ENCODE data around the gene STK4. TPM values are rescaled to one million over a fixed set of nuclear protein-coding genes. Genes with fewer than 3 reads are reported as not detected.
"Not testable (repeated sequence)": the region's sequence is repeated elsewhere in the genome, so short reads cannot be mapped to it uniquely, and the experiment has no call there.

The STK4 gene
- total RNA-seq, 1 donor from 2014 or later: 11.4 TPM

DNA sequence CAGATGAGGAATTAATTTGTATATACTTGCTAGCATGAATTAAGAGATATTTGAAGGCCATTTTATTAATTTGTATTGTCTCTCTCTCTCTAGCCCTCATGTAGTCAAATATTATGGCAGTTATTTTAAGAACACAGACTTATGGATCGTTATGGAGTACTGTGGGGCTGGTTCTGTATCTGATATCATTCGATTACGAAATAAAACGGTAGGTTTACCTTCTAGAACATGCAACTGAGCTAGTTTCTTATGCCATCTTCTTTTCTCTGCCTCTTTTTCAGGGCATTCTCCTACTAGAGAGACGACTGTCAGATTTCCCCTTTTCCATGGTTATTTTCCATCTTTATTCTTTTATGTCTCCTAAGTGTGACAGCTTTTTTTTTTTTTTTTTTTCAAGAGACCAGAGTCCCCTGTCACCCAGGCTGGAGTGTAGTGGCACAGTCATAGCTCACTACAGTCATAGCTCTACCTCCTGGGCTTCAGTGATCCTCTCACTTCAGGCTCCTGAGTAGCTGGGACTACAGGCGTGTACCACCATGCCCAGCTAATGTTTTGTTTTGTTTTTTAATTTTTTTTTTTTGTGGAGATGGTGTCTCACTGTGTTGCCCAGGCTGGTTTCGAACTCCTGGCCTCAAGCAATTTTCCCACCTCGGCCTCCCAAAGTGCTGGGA lies 15.6 kb downstream of the STK4 start:
- DNase-seq (ENCODE audit: low read depth): no peak

DNA sequence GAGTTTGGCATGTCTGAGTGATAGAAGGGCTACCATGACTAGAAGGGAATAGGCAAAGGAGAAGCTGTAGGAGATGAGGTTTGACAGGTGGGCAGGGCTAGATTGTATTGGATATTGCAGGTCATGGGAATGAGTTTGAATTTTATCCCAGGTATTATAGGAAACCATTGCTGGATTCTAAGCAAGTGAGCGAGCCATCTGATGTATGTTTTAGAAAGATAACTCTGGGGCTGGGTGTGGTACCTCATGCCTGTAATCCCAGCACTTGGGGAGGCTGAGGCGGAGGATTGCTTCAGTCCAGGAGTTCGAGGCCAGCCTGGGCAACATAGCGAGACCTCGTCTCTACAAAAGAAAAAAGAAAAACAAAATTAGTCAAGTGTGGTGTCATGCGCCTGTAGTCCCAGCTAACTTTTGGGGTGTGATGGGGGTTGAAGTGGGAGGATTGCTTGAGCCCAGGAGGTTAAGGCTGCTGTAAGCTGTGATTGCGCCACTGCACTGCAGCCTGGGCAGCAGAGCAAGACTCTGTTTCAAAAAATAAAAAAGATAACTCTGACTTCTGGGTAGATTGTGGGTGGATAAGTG lies 16.9 kb downstream of the STK4 start:
- no peak for DNase-seq (ENCODE audit: low read depth)

DNA sequence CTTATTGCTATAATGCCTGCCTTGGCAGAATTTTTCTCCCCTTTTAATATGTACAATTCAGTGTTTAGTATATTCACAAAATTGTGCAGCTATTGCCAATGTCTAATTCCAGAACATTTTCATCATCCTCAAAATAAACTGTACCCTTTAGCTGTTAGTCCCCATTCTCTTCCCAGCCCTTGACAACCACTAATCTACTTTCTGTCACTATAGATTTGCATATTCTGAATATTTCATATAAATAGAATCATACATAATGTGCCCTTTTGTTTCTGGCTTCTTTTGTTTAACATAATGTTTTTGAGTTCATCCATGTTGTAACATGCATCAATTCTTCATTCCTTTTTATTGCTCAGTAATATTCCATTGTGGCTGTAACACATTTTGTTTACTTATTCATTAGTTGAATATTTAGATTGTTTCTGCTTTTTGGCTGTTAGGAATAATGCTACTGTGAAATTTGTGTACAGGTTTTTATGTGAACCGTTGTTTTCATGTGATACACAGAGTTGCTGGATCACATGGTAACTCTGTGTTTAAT lies 22.4 kb downstream of the STK4 start:
- no peak for DNase-seq (ENCODE audit: low read depth)

DNA sequence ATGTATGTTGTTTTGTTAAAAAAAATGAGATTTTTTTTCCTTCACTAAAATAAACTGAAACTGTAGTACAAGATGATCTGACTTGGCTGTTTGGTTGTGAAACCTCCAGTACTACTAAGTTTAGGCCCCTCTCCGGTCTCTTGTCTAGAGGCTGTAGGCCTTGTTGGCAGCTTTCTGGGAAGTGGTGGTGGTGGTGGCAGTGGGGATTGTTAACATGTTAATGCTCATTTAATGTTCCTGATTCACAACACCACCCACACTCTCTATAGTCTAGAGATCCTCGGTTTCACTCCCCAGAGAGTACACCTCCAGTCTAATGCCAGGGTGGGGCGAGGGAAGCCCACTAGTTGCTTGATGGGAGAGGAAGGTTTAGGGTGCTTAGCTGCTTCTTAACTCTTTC lies 24.1 kb downstream of the STK4 start:
- DNase-seq (ENCODE audit: low read depth): no peak

DNA sequence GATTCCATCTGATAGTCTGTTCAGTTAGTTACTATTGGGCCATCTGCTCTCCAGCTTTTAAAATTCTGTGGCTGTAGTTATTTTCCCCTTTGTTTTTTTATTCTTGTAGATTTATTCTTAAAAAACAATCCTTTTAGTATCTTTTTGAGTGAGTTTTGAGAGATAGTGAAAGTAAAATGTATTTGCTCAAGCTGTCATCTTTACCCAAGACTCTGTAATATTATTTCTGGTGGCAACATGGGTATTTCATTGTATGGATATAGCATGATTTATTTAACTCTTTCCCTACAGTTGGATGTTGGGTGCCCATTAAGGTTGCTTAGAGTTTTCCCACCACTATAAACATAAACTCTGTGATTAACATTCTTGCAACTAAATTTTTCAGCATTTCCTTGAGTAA lies 24.6 kb downstream of the STK4 start:
- no peak for DNase-seq (ENCODE audit: low read depth)

DNA sequence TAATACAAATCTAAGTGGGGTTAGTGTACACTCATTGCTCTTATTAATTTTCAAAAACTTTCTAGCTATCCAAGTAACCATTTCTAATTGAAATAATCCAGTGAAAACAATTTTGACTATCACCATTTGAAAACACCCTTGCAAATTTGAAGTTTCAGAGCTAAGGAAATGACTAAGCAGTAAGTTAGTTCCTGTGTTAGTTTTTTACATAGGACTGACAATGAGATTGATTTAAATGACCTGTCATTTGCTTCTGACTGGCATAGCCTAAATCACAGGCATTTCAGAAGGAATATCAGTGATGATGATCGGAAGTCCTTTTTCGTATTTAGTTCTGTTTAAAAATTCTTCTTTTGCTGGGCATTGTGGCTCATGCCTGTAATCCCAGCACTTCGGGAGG lies 27.0 kb downstream of the STK4 start:
- DNase-seq (ENCODE audit: low read depth): no peak

DNA sequence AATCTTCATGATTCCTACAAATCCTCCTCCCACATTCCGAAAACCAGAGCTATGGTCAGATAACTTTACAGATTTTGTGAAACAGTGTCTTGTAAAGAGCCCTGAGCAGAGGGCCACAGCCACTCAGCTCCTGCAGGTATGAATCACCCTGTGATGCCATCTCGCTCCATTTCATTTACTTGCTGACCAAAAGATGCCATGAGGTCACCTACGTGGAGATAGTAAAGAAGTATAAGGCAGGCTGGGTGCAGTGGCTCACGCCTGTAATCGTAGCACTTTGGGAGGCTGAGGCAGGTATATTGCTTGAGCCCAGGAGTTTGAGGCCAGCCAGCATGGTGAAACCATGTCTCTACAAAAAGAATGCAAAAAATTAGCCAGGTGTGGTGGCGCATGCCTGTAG lies 30.9 kb downstream of the STK4 start:
- DNase-seq (ENCODE audit: low read depth): no peak

DNA sequence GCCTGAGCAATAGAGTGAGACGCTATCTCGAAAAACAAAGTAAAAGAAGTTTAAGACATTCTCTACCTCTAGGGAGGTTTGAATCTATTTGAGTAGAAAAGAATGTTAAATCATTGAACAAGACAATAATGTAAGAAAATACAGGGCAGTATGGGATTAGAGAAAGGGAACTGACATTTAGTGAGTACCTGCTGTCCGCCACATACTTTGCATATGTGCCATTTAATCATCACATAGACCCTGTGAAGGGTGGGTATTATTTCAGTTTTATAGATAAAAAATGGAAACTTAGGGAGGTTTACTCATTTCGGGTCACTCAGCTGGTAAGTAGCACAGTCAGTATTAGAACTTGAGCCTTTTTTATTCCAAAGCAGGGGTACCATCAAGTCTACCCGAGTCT lies 31.4 kb downstream of the STK4 start:
- no peak for DNase-seq (ENCODE audit: low read depth)

DNA sequence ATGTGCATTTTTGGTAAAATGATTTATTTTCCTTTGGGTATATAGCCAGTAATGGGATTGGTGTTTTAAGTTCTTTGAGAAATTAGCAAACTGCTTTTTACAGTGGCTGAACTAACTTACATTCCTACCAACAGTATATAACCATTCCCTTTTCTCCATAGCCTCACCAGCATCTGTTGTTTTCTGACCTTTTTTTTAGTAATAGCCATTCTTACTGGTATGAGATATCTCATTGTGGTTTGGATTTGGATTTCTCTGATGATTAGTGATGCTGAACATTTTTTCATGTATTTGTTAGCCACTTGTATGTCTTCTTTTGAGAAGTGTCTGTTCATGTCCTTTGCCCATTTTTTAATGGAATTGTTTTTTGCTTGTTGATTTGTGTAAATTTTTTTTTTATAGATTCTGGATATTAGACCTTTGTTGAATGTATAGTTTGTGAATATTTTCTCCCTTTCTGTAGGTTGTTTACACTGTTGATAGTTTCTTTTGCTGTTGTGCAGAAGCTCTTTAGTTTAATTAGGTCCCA lies 42.3 kb downstream of the STK4 start:
- no peak for DNase-seq (ENCODE audit: low read depth)

DNA sequence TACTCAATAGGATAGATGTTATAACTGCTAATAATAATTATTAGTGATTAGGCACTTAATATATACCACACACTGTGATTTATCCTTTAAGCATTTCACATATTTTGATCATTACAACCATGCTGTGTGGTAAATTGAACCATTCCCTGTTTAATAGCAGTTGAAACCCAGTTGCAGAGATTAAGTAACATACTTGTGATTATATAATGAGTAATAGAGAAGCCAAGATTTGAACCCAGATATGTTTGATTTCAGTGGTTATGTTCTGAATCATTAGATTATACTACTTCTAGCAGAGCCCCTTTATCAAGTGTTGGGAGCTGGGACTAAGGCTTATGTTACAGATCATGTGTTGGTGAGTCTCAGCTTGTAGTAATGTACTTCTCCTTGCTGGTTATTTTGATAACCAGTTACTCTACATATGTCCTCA lies 44.1 kb downstream of the STK4 start:
- DNase-seq (ENCODE audit: low read depth): no peak

DNA sequence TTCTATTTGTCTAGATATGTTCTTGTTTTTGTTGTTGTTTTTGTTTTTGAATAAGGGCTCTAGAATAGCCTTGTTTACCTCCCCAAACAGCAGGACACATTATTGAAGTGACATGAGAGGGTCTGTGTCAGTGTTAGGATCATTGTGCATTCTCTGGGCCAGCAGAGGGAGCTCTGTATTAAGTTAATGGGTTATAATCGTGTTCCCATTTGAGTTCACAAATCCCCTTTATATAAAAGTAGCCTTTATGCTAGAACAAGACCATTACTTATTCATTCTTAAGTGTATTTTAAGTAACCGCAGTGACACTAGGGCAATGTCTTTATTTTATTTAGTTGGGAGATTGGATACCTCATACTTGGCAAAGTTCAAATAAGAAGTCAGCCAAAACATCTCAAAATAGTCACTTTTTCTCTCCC lies 44.8 kb downstream of the STK4 start:
- peak; percentile 82 for DNase-seq (ENCODE audit: low read depth)

DNA sequence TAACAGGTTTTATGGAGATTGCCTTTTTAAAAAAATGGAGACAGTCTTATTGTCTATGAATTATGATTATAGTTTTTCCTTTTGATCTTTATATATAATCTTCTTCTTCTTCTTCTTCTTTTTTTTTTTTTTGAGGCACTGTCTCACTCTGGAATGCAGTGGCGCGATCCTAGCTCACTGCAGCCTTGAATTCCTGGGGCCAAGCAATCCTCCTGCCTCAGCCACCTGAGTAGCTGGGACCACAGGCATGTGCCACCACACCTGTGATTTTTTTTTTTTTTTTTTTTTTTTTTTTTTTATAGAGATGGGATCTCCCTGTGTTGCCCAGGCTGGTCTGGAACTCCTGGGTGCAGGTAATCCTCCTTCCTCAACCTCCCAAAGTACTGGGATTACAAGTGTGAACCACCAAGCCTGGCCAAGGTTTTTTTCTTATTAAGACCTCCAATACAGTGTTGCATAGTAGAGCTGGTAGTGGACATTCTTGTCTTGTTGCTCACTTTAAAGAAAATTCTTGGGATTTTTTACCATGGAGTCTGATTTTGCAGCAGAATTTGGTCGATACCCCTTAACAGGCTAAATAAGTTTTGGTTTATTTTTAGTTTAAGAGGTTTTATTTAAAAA lies 46.5 kb downstream of the STK4 start:
- no peak for DNase-seq (ENCODE audit: low read depth)

DNA sequence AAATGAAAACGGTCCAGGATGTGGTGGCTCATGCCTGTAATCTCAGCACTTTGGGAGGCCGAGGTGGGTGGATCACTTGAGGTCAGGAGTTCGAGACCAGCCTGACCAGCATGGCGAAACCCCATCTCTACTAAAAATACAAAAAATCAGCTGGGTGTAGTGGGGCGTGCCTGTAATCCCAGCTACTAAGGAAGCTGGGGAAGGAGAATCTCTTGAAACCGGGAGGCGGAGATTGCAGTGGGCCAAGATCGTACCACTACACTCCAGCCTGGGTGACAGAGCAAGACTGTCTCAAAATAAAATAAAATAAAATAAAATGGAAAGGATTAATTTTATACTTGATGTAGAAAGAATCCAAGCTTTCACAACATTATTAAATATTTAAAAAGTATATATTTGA lies 47.8 kb downstream of the STK4 start:
- not testable (repeated sequence) for DNase-seq (ENCODE audit: low read depth)

DNA sequence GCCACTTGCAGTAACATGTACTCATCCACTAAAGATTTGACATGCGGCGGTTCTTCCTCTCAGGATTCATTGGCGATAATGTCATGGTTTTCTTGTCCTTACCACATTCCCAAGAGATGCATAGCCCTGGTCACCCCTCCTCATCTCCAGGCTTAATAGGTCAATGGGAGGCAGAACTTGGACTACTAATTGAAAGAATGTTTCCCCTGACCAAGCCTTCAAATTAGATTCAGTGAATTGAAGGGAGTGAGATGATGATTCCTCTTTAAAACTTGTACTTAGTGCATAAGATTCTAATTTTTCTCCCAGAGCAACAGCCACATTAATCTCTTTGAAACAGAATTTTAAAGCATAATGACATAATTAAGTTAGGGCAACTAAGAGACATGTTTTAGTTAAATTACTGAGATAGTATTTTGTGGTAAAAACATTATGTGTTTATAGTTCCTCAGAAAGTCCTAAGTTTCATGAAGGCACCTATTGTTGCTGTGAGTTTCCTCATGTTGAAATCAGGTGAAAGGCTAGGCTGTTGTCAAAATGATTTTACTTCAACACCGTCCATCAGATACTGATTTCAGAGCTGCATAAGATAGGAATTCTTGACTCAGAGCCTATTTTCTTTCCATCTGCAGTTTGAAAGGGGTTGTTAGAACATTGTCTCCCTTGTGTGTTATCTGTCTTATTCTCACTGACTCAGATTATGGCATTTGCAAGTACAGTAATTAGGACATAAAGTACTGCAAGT lies 48.5 kb downstream of the STK4 start:
- DNase-seq (ENCODE audit: low read depth): peak; percentile 64

DNA sequence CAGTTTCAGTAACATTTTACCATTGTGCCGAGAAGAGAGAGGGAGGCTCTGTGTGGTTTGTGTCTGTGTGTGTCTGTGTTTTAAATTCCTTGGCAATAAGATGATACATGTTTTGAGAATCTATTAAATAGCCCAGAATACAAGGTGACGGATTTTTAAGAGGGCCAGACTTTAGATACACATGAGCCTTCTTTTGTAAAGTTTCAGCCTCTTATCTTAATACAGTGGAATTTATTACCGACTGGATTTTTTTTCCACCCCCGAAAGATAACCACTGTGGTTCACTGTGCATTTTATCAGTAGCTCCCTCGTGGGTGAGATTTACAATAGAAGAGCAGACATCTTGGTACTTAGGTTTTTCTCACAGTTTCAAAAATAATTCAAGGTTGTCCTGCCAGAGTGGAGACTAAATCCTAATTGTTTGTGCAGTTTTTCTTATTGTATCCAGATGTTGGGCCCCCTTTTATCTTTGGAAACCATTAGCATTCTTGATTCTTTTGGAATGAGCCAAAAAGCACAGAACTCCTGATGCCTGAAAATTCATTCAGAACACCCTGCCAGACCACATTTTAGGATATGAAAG lies 49.9 kb downstream of the STK4 start:
- no peak for DNase-seq (ENCODE audit: low read depth)

DNA sequence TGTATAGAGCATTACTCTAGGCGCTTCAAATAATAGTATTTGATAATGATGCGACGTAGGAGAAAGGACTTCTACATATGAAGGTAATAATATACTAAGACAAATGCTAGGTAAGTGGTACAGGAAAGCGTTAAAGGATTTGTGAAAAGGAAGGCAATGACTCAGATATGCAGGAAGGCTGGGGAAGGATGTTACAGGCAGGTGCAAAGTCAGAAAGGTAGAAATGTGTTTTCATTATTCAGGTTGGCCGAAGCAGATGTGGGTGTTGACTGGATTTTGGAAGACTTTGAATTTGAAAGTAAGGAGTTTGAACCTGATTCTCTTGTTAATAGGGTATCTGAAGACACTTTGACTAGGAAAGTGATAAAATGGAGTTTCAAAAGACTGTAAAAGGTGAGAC lies 51.0 kb downstream of the STK4 start:
- no peak for DNase-seq (ENCODE audit: low read depth)

DNA sequence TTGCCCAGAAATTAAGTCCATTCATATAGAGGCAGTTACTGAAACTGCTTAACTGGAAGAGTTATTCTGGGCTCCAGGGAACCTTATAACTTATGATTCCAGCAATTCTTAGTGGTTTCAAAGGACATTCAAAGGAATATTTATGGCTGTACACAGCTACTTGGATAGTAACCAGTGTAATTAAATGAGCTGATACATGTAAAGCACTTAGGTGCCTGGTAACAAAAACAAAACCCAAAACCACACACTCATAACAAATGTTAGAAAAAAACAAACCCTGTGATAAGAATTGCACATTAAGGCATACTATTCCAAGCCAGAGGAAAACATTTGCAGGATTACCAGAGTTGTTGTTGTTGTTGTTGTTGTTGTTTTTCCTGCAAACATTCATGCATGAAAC lies 51.5 kb downstream of the STK4 start:
- no peak for DNase-seq (ENCODE audit: low read depth)

DNA sequence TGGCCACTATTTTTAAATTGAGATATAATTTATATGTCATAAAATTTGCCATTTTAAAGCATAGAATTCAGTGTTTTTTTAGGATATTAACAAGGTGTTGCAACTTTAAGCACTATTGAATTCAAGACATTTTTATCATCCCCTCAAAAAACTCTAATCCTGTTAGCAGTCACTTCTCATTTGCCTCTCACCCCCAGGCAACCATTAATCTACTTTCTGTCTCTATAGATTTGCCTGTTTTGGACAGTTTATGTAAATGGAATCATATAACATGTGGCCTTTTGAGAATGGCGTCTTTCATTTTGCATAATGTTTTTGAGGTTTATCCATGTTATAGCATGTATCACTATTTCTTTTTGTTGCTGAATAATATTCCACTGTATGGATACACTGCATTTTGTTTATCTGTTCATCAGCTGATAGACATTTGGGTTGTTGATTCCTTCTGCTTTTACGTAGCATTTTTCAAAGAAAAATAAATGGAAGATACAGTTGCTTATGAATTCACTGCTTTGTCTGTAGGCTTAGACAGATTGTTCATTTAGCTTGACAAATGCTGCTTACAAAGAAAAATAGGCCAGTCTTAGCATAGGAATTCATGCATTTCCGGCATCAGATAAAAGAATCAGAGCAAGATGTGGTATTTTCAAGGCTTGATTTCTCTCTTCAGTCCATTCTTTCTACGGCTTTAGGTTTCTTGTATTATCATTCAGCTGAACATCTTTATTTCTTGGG lies 52.9 kb downstream of the STK4 start:
- DNase-seq (ENCODE audit: low read depth): no peak

DNA sequence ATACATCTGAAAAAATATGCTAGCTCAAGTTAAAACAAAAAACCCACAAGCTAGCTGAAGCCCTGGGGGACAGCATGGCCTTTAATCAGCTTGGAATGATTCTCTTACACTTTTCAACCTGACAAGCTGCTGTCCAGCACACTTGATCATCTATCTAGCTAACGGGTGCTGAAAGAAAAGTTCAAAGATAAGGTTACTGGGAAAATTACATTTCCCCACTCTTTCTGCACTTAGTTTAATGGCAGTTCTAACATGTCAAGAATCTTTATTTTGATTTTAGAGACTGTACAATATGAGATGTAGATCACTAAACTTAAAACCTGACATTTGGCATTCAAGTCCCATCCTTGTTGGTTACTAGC lies 53.4 kb downstream of the STK4 start:
- DNase-seq (ENCODE audit: low read depth): no peak

DNA sequence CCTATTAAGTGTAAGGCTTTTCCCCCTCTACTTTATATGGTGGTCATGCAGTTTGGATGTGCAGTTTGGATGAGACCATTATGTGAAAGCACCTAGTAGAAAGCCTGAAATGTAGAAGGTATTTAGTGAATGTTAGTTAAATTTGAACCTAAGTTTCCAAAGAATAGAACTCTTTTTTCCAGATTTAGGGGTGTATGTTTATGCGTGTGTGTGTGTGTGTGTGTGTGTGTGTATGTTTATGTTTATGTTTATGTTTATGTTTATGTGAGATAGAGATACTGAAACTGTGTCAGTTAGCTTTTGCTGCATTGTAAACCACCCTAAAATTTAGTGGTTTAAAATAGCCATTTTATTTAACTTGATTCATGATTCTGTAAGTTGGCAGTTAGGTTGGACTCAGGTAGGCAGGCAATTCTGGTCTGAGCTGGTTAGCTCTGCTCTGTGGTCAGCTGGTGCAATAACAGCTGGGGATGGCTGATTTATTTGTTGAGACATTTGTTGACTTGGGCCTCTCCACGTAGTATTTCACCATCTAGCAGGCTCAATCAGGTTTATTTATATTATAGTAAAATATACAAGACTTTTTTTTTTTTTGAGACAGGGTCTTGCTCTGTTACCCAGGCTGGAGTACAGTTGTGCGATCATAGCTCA lies 54.0 kb downstream of the STK4 start:
- peak; percentile 74 for DNase-seq (ENCODE audit: low read depth)
